HG03460 (cell line): Measurements from ENCODE around the gene PCDHGA10.
"Not testable (repeated sequence)": the region's sequence is repeated elsewhere in the genome, so short reads cannot be mapped to it uniquely, and the experiment has no call there.

Experiments
- ATAC-seq: cut with Tn5 transposase; IDR thresholded peaks from one replicate; pipeline ENCODE4 v1.9.1; 2021; ENCODE audit not compliant: unreplicated experiment

The PCDHGA10 gene

DNA sequence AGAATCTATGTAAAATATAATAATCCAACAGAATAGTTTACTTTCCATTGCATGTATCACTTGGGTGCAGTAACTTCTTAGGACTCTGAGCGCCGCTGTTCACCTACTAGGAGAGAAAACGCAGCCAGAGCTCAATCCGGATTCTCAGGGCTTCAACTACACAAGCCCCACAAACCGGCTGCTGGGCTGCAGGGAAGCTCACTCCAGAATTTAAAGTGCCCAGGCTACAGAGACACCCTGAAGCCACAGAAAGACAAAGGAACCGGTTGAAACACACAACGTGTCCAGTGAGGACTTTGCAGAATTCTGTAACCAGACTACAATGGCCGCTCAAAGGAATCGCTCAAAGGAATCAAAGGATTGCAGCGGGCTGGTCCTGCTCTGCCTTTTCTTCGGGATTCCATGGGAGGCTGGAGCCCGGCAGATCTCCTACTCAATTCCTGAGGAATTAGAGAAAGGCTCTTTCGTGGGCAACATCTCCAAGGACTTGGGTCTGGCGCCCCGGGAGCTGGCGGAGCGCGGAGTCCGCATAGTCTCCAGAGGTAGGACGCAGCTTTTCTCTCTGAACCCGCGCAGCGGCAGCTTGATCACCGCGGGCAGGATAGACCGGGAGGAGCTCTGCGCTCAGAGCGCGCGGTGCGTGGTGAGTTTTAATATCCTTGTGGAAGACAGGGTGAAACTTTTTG is at the start of gene PCDHGA10:
Gene PCDHGA10 (plus strand): TSS at position 134 of the 686 bp plus-strand sequence. CDS start 189 bp downstream, at position 323.
- peak; percentile 81 for ATAC-seq

DNA sequence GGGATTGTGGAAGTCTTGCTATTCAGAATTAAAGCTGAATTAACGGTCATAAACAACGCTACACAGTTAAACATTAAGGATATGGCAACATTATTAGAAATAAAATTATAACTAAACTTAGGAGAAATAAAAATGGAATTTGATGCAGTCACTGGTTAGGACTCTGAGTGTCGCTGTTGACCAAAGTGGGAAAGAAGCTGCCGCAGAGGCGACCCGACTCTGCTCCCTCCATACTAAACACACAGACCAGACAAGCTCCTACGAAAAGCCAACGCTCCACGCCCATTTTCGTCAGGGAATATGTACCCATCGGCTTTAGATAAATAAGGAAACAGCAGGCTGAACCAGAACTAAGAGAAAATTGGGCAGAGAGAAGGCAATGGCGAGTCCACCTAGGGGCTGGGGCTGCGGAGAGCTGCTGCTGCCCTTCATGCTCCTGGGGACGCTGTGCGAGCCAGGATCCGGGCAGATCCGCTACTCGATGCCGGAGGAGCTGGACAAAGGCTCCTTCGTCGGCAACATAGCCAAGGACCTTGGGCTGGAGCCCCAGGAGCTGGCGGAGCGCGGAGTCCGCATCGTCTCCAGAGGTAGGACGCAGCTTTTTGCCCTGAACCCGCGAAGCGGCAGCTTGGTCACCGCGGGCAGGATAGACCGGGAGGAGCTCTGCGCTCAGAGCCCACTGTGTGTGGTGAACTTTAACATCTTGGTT is 48.7 kb upstream of the PCDHGA10 start, which contains the start of gene PCDHGA5:
Gene PCDHGA5 (plus strand): TSS at position 211 of the 709 bp plus-strand sequence. CDS start 169 bp downstream, at position 380.
- no peak for ATAC-seq

DNA sequence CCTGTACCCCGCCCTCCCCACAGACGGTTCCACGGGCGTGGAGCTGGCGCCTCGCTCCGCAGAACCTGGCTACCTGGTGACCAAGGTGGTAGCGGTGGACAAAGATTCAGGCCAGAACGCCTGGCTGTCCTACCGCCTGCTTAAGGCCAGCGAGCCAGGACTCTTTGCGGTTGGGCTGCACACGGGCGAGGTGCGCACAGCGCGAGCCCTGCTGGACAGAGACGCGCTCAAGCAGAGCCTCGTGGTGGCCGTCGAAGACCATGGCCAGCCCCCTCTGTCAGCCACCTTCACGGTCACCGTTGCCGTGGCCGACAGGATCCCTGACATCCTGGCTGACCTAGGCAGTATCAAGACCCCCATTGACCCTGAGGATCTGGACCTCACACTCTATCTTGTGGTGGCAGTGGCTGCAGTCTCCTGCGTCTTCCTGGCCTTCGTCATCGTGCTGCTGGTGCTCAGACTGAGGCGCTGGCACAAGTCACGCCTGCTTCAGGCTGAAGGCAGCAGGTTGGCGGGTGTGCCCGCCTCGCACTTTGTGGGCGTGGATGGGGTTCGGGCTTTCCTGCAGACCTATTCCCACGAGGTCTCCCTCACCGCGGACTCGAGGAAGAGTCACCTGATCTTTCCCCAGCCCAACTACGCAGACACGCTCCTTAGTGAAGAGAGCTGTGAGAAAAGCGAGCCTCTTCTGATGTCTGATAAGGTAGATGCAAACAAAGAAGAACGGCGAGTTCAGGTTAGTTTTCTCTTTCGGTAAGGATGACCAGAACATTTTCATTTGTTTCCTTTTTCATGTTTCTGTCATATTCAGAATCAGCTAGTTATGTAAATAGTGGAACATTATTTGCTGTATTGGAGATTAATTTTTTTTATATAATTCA is 46.5 kb upstream of the PCDHGA10 start:
- ATAC-seq = no peak

DNA sequence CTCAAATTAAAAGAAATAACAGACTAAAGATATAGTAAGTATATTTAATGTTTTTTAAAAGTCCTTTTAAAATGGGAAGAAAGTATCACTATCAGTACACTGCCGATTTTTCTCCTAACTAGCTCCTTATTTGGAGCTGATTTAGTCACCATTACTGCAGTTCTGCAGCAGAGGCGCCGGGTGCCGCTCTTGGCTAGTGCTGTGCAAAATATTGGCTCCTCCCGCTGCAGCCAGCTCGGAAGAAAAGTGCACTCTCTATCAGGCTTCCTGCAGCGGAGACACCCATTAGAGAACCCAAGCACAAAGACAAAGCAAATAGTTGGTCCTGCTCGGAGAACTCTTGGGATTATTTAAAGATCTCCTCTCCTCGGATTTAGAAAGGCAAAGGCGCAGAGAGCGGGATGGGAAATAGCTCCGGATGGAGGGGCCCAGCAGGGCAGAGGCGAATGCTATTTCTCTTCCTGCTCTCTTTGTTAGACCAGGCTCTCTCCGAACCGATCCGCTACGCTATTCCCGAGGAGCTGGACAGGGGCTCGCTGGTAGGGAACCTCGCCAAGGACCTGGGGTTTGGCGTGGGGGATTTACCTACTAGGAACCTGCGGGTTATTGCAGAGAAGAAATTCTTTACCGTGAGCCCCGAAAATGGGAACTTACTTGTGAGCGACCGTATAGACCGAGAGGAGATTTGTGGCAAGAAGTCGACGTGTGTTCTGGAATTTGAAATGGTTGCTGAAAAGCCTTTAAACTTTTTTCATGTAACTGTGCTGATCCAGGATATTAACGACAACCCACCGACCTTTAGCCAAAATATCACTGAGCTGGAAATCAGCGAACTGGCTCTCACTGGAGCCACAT is 42.6 kb upstream of the PCDHGA10 start, which contains the start of gene PCDHGB3:
Gene PCDHGB3 (plus strand): TSS at position 249 of the 855 bp plus-strand sequence. CDS start 153 bp downstream, at position 402.
- ATAC-seq = peak; percentile 88

DNA sequence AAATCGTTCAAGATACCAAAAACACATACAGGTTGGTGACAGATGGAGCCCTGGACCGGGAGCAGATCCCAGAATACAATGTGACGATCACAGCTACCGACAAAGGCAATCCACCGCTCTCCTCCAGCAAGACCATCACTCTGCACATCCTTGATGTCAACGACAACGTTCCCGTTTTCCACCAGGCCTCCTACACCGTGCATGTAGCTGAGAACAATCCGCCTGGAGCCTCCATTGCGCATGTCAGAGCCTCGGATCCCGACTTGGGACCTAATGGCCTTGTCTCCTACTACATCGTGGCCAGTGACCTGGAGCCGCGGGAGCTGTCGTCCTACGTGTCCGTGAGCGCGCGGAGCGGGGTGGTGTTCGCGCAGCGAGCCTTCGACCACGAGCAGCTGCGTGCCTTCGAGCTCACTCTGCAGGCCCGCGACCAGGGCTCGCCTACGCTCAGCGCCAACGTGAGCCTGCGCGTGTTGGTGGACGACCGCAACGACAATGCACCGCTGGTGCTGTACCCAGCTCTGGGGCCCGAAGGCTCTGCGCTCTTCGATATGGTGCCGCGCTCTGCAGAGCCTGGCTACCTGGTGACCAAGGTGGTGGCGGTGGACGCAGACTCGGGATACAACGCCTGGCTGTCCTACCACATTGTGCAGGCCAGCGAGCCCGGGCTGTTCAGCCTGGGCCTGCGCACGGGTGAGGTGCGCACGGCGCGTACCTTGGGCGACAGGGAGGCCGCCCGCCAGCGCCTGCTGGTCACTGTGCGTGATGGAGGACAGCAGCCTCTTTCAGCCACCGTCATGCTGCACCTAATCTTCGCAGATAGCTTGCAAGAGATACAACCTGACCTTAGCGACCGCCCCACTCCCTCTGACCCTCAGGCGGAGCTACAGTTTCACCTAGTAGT is 41.0 kb upstream of the PCDHGA10 start:
- no peak for ATAC-seq

DNA sequence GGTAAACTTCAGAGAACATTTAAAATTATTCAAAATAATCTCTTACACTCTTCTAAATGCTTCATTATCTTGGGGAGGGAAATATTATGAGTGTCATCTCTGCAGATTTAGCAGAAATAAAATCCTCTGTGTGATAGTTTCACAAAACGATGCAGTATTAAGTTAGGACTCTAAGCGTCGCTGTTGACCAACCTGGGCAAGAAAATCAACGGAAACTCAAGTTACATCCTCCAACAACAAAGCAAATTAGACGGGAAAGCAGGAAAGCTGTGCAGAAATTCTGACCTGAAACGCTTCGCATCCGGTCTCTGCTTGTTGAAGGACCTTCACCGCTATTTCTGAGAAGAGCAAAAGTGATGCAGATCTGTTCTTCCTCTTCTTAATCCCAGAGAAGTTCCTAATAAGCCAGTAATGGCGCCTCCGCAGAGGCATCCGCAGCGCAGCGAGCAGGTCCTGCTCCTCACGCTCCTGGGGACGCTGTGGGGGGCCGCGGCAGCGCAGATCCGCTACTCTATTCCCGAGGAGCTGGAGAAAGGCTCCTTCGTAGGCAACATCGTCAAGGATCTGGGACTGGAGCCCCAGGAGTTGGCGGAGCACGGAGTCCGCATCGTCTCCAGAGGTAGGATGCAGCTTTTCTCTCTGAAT is 39.0 kb upstream of the PCDHGA10 start, which contains the start of gene PCDHGA6:
Gene PCDHGA6 (plus strand): TSS at position 219 of the 645 bp plus-strand sequence. CDS start 193 bp downstream, at position 412.
- ATAC-seq = no peak

DNA sequence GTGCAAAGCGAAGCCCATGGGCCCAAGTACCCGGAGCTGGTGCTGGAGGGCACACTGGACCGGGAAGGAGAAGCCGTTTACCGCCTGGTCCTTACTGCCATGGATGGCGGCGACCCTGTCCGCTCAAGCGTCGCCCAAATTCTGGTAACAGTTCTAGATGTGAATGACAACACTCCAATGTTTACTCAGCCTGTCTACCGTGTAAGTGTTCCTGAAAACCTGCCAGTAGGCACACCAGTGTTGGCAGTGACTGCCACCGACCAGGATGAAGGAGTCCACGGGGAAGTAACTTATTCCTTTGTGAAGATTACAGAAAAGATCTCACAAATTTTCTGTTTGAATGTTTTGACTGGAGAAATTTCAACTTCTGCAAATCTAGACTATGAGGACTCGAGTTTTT is 38.2 kb upstream of the PCDHGA10 start:
- no peak for ATAC-seq

DNA sequence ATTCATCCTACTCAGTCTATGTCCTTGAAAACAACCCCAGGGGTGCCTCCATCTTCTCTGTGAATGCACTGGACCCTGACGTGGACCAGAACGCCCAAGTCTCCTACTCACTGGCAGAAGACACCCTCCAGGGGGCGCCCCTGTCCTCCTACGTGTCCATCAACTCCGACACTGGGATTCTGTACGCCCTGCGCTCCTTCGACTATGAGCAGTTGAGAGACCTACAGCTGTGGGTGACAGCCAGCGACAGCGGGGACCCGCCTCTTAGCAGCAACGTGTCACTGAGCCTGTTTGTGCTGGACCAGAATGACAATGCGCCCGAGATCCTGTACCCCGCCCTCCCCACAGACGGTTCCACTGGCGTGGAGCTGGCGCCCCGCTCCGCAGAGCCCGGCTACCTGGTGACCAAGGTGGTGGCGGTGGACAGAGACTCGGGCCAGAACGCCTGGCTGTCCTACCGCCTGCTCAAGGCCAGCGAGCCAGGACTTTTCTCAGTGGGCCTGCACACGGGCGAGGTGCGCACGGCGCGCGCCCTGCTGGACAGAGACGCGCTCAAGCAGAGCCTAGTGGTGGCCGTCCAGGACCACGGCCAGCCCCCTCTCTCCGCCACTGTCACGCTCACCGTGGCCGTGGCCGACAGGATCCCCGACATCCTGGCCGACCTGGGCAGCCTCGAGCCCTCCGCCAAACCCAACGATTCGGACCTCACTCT is 37.2 kb upstream of the PCDHGA10 start:
- ATAC-seq = not testable (repeated sequence)

DNA sequence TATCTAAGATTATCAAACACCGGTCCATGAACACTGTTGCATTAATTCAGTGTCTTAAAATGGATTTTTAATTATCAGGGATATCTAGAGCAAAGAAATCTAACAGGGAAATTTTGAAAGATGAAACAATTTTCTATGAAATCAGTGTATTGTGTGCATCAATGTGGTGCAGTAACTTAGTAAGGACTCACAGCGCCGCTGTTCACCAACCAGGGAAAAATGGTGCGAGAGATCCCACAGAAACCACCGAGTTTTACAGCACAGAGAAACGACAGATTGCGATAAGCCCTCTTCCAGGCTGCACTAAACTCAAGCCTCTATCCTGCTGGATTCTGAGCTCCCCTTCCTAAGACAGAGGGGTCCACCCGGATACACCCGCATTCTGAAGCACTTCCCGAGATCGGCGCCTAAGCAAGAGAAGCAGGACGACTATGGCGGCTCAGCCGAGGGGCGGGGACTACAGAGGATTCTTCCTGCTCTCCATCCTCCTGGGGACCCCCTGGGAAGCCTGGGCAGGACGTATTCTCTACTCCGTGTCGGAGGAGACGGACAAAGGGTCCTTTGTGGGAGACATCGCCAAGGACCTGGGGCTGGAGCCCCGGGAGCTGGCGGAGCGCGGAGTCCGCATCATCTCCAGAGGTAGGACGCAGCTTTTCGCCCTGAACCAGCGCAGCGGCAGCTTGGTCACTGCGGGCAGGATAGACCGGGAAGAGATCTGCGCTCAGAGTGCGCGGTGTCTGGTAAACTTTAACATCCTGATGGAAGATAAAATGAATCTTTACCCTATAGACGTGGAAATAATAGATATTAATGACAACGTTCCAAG is 30.1 kb upstream of the PCDHGA10 start, which contains the start of gene PCDHGA7:
Gene PCDHGA7 (plus strand): TSS at position 274 of the 826 bp plus-strand sequence. CDS start 158 bp downstream, at position 432.
- no peak for ATAC-seq

DNA sequence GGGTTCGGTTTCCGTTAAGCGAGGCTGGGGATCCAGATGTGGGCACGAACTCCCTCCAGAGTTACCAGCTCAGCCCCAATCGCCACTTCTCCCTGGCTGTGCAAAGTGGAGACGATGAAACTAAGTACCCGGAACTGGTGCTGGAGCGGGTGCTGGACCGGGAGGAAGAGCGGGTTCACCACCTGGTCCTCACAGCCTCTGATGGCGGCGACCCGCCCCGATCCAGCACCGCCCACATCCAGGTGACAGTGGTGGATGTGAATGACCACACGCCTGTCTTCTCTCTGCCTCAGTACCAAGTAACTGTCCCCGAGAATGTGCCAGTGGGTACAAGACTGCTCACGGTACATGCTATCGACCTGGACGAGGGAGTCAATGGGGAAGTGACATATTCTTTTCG is 29.4 kb upstream of the PCDHGA10 start:
- no peak for ATAC-seq

DNA sequence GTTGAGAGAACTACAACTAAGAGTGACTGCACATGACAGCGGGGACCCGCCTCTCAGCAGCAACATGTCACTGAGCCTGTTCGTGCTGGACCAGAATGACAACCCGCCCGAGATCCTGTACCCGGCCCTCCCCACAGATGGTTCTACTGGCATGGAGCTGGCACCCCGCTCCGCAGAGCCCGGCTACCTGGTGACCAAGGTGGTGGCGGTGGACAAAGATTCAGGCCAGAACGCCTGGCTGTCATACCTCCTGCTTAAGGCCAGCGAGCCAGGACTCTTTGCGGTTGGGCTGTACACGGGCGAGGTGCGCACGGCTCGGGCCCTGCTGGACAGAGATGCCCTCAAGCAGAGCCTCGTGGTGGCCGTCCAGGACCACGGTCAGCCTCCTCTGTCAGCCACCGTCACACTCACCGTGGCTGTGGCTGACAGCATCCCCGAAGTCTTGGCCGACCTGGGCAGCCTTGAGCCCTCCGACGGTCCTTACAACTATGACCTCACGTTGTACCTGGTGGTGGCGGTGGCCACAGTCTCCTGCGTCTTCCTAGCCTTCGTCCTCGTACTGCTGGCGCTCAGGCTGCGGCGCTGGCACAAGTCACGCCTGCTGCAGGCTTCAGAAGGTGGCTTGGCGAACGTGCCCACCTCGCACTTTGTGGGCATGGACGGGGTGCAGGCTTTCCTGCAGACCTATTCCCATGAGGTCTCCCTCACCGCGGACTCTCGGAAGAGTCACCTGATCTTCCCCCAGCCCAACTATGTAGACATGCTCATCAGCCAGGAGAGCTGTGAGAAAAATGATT is 28.1 kb upstream of the PCDHGA10 start:
- ATAC-seq = no peak

DNA sequence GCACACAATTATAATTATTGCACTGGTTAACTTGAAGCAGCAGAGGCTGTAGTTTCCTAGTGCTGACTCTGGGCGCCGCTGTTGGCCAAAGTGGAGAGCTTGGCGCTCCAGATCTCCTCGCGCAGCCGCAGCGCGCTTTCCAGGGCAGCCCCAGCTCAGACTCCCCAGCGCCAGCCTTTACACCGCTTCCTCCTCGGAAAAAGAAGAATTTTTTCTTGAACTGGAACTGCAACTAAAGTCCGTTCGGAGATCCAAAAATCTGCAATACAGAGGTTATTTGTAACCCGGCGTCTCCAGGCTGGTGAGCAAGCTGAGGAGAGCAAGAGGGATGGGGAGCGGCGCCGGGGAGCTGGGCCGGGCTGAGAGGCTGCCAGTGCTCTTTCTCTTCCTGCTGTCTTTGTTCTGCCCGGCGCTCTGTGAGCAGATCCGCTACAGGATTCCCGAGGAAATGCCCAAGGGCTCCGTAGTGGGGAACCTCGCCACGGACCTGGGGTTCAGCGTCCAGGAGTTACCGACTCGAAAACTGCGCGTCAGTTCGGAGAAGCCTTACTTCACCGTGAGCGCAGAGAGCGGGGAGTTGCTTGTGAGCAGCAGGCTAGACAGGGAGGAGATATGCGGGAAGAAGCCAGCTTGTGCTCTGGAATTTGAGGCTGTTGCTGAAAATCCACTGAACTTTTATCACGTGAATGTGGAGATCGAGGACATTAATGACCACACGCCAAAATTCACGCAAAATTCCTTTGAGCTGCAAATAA is 25.1 kb upstream of the PCDHGA10 start, which contains the start of gene PCDHGB4:
Gene PCDHGB4 (plus strand): TSS at position 142 of the 755 bp plus-strand sequence. CDS start 187 bp downstream, at position 329.
- not testable (repeated sequence) for ATAC-seq

DNA sequence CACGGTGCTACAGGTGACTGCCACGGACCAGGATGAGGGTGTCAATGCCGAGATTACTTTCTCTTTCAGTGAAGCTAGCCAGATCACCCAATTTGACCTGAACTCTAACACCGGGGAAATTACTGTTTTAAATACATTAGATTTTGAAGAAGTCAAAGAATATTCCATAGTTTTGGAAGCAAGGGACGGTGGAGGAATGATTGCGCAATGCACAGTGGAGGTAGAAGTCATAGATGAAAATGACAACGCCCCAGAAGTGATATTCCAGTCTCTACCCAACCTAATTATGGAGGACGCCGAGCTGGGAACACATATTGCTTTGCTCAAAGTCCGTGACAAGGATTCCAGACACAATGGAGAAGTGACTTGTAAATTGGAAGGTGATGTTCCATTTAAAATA is 24.1 kb upstream of the PCDHGA10 start:
- ATAC-seq = no peak

DNA sequence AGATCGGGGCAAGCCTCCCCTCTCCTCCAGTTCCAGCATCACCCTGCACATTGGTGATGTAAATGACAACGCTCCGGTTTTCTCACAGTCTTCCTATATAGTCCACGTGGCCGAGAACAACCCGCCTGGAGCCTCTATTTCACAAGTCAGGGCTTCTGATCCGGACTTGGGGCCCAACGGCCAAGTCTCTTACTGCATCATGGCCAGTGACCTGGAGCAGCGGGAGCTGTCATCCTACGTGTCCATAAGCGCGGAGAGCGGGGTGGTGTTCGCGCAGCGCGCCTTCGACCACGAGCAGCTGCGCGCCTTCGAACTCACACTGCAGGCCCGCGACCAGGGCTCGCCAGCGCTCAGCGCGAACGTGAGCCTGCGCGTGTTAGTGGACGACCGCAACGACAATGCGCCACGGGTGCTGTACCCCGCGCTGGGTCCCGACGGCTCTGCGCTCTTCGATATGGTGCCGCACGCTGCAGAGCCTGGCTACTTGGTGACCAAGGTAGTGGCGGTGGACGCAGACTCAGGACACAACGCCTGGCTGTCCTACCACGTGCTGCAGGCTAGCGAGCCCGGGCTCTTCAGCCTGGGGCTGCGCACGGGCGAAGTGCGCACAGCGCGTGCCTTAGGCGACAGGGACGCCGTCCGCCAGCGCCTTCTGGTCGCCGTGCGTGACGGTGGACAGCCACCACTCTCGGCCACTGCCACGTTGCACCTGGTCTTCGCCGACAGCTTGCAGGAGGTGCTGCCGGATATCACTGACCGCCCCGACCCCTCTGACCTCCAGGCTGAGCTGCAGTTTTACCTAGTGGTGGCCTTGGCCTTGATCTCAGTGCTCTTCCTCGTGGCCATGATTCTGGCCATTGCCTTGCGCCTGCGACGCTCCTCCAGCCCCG is 23.4 kb upstream of the PCDHGA10 start:
- ATAC-seq = no peak
